ENCODE results near the gene C7. TPM values are rescaled to one million over a fixed set of nuclear protein-coding genes. Genes with fewer than 3 reads are reported as not detected.
A peak's percentile ranks its signal among the peaks of the same experiment; 100 is the strongest.
"Not testable (repeated sequence)": the region's sequence is repeated elsewhere in the genome, so short reads cannot be mapped to it uniquely, and the experiment has no call there.

C7 gene
- total and polyA plus RNA-seq, 4 donors = 16.0 to 412 (median 177) TPM

- no peak overlapping the region for H3K4me3 ChIP-seq (ENCODE audit: low read length in 2 of 2)
- H3K27me3 ChIP-seq (ENCODE audit: control insufficient read depth in 1 of 2, insufficient read depth in 2 of 2, low read length in 1 of 2) = no peaks in the 10 kb centered on the region
- H3K4me1 ChIP-seq (ENCODE audit: control insufficient read depth in 1 of 2, insufficient read depth in 2 of 2, low read length in 2 of 2) = no peaks in the 10 kb centered on the region
- 94 to 95% methylated on average over 6 of the region's 6 CpGs for WGBS, 2 donors
- DNase-seq (no peak), ATAC-seq (ENCODE audit: low FRiP score) (no peak)
- no peak overlapping the region for H3K27ac ChIP-seq (ENCODE audit: low read depth in 1 of 2, low read length in 2 of 2)
- intact Hi-C loops (cut with DNase I) = loop anchor here in 1 of 2 donors (5.0 to 10.0 kb wide), 2 partner anchors 40 to 1293 kb away; partner anchors contain the start of gene RPL37
- peaks cover 2% of the 10 kb centered on the region for H3K9me3 ChIP-seq (ENCODE audit: control insufficient read depth, low read length)
- no peaks in the 10 kb centered on the region for H3K36me3 ChIP-seq (ENCODE audit: control insufficient read depth in 1 of 2, insufficient read depth in 2 of 2, low read length in 1 of 2)
These were observed 31.8 kb upstream of the C7 start for GRCh38 chr5:40877371-40877988.

GRCh38 chr5:40879163-40879942 lies 29.9 kb upstream of the C7 start:
- no peak for ATAC-seq (ENCODE audit: low FRiP score)
- Histone ChIP-seq H3K27ac (ENCODE audit: low read depth in 1 of 2, low read length in 2 of 2) (no peak overlapping the region), H3K36me3 (ENCODE audit: control insufficient read depth in 1 of 2, insufficient read depth in 2 of 2, low read length in 1 of 2) (no peaks in the 10 kb centered on the region), H3K27me3 (ENCODE audit: control insufficient read depth in 1 of 2, insufficient read depth in 2 of 2, low read length in 1 of 2) (no peaks in the 10 kb centered on the region), H3K9me3 (ENCODE audit: control insufficient read depth, low read length) (peaks cover 2% of the 10 kb centered on the region), H3K4me3 (ENCODE audit: low read length in 2 of 2) (no peak overlapping the region), H3K4me1 (ENCODE audit: control insufficient read depth in 1 of 2, insufficient read depth in 2 of 2, low read length in 2 of 2) (no peaks in the 10 kb centered on the region)
- 25 to 26% methylated on average over 10 of the region's 10 CpGs for WGBS, 2 donors
- intact Hi-C loops (cut with DNase I) = loop anchor here in 1 of 2 donors (5.0 to 10.0 kb wide), 2 partner anchors 42 to 1295 kb away; partner anchors contain the start of gene RPL37
- no peak for DNase-seq

- peaks cover 0 to 1% of the 10 kb centered on the region in 2 donors for H3K27me3 ChIP-seq (ENCODE audit: control insufficient read depth in 1 of 2, insufficient read depth in 2 of 2, low read length in 1 of 2)
- DNase-seq = no peak
- 90 to 93% methylated on average over 4 of the region's 4 CpGs for WGBS, 2 donors
These were observed 27.0 kb upstream of the C7 start for GRCh38 chr5:40882291-40882690.

GRCh38 chr5:40883051-40883450 lies 26.2 kb upstream of the C7 start:
- ATAC-seq (ENCODE audit: low FRiP score); intact Hi-C loops (cut with DNase I); H3K27ac ChIP-seq (ENCODE audit: low read depth in 1 of 2, low read length in 2 of 2); H3K4me1 ChIP-seq (ENCODE audit: control insufficient read depth in 1 of 2, insufficient read depth in 2 of 2, low read length in 2 of 2); H3K27me3 ChIP-seq (ENCODE audit: control insufficient read depth in 1 of 2, insufficient read depth in 2 of 2, low read length in 1 of 2); H3K9me3 ChIP-seq (ENCODE audit: control insufficient read depth, low read length); H3K4me3 ChIP-seq (ENCODE audit: low read length in 2 of 2); DNase-seq; H3K36me3 ChIP-seq (ENCODE audit: control insufficient read depth in 1 of 2, insufficient read depth in 2 of 2, low read length in 1 of 2): not testable (repeated sequence)
- WGBS, 2 donors = 12 to 30% methylated on average over 1 of the region's 1 CpG

More at GRCh38 chr5:40882291-40882690, 27.0 kb upstream of the C7 start:
- Histone ChIP-seq H3K27ac (ENCODE audit: low read depth in 1 of 2, low read length in 2 of 2) (no peak overlapping the region), H3K4me3 (ENCODE audit: low read length in 2 of 2) (no peak overlapping the region), H3K9me3 (ENCODE audit: control insufficient read depth, low read length) (peaks cover 2% of the 10 kb centered on the region), H3K4me1 (ENCODE audit: control insufficient read depth in 1 of 2, insufficient read depth in 2 of 2, low read length in 2 of 2) (no peaks in the 10 kb centered on the region), H3K36me3 (ENCODE audit: control insufficient read depth in 1 of 2, insufficient read depth in 2 of 2, low read length in 1 of 2) (no peaks in the 10 kb centered on the region)
- intact Hi-C loops (cut with DNase I) = no loop called here
- ATAC-seq (ENCODE audit: low FRiP score) = no peak

DNA sequence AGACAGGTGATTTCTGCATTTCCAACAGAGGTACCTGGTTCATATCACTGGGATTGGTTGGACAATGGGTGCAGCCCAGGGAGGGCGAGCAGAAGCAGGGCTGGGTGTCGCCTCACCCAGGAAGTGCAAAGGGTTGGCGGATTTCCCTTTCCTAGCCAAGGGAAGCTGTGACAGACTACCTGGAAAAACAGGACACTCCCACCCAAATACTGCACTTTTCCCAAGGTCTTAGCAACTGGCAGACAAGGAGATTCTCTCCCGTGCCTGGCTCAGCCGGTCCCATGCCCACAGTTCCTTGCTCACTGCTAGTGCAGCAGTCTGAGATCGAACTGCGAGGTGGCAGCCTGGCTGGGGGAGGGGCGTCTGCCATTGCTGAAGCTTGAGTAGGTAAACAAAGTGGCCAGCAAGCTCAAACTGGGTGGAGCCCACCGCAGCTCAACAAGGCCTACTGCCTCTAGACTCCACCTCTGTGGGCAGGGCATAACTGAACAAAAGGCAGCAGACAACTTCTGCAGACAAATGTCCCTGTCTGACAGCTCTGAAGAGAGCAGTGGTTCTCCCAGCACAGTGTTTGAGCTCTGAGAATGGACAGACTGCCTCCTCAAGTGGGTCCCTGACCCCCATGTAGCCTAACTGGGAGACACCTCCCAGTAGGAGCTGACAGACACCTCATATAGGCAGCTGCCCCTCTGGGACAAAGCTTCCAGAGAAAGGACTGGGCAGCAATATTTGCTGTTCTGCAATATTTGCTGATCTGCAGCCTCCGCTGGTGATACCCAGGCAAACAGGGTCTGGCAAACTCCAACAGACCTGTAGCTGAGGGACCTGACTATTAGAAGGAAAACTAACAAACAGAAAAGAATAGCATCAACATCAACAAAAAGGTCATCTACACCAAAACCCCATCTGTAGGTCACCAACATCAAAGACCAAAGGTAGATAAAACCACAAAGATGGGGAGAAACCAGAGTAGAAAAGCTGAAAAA lies 13.6 kb upstream of the C7 start:
- intact Hi-C loops (cut with DNase I); H3K4me1 ChIP-seq (ENCODE audit: control insufficient read depth in 1 of 2, insufficient read depth in 2 of 2, low read length in 2 of 2); H3K27ac ChIP-seq (ENCODE audit: low read depth in 1 of 2, low read length in 2 of 2); ATAC-seq (ENCODE audit: low FRiP score); H3K36me3 ChIP-seq (ENCODE audit: control insufficient read depth in 1 of 2, insufficient read depth in 2 of 2, low read length in 1 of 2); DNase-seq; H3K9me3 ChIP-seq (ENCODE audit: control insufficient read depth, low read length); H3K27me3 ChIP-seq (ENCODE audit: control insufficient read depth in 1 of 2, insufficient read depth in 2 of 2, low read length in 1 of 2); H3K4me3 ChIP-seq (ENCODE audit: low read length in 2 of 2): not testable (repeated sequence)
- 58 to 65% methylated on average over 10 of the region's 10 CpGs for WGBS, 2 donors

GRCh38 chr5:40904205-40904993 lies 4.9 kb upstream of the C7 start:
- peak in 1 of 2 donors; percentile 63 for DNase-seq
- 20 to 22% methylated on average over 7 of the region's 7 CpGs for WGBS, 2 donors
- peak; percentile 90 for ATAC-seq (ENCODE audit: low FRiP score)
- H3K27ac ChIP-seq (ENCODE audit: low read depth in 1 of 2, low read length in 2 of 2) = no peak overlapping the region
- H3K36me3 ChIP-seq (ENCODE audit: control insufficient read depth in 1 of 2, insufficient read depth in 2 of 2, low read length in 1 of 2) = no peaks in the 10 kb centered on the region
- no peak overlapping the region for H3K4me3 ChIP-seq (ENCODE audit: low read length in 2 of 2)
- intact Hi-C loops (cut with DNase I) = loop anchor here (5.0 to 10.0 kb wide), 4 partner anchors 370 to 938 kb away; no protein-coding TSS in a partner anchor
- no peaks in the 10 kb centered on the region for H3K9me3 ChIP-seq (ENCODE audit: control insufficient read depth, low read length)
- no peaks in the 10 kb centered on the region for H3K27me3 ChIP-seq (ENCODE audit: control insufficient read depth in 1 of 2, insufficient read depth in 2 of 2, low read length in 1 of 2)
- H3K4me1 ChIP-seq (ENCODE audit: control insufficient read depth in 1 of 2, insufficient read depth in 2 of 2, low read length in 2 of 2) = no peaks in the 10 kb centered on the region

- 54 to 57% methylated on average over 2 of the region's 2 CpGs for WGBS, 2 donors
- peak; percentile 20 for ATAC-seq (ENCODE audit: low FRiP score)
These were observed 4.3 kb upstream of the C7 start for GRCh38 chr5:40904994-40905306.

GRCh38 chr5:40906351-40906751 lies 2.9 kb upstream of the C7 start:
- Histone ChIP-seq H3K4me1 (ENCODE audit: control insufficient read depth in 1 of 2, insufficient read depth in 2 of 2, low read length in 2 of 2) (no peaks in the 10 kb centered on the region), H3K27ac (ENCODE audit: low read depth in 1 of 2, low read length in 2 of 2) (no peak overlapping the region), H3K27me3 (ENCODE audit: control insufficient read depth in 1 of 2, insufficient read depth in 2 of 2, low read length in 1 of 2) (no peaks in the 10 kb centered on the region), H3K9me3 (ENCODE audit: control insufficient read depth, low read length) (no peaks in the 10 kb centered on the region), H3K36me3 (ENCODE audit: control insufficient read depth in 1 of 2, insufficient read depth in 2 of 2, low read length in 1 of 2) (no peaks in the 10 kb centered on the region), H3K4me3 (ENCODE audit: low read length in 2 of 2) (no peak overlapping the region)
- no peak for ATAC-seq (ENCODE audit: low FRiP score)
- no peak for DNase-seq
- WGBS, 2 donors = 92 to 96% methylated on average over 1 of the region's 1 CpG
- intact Hi-C loops (cut with DNase I) = loop anchor here (5.0 to 10.0 kb wide), 4 partner anchors 368 to 936 kb away; no protein-coding TSS in a partner anchor

More at GRCh38 chr5:40904994-40905306, 4.3 kb upstream of the C7 start:
- Histone ChIP-seq H3K4me3 (ENCODE audit: low read length in 2 of 2) (no peak overlapping the region), H3K4me1 (ENCODE audit: control insufficient read depth in 1 of 2, insufficient read depth in 2 of 2, low read length in 2 of 2) (no peaks in the 10 kb centered on the region), H3K36me3 (ENCODE audit: control insufficient read depth in 1 of 2, insufficient read depth in 2 of 2, low read length in 1 of 2) (no peaks in the 10 kb centered on the region), H3K9me3 (ENCODE audit: control insufficient read depth, low read length) (no peaks in the 10 kb centered on the region), H3K27ac (ENCODE audit: low read depth in 1 of 2, low read length in 2 of 2) (no peak overlapping the region), H3K27me3 (ENCODE audit: control insufficient read depth in 1 of 2, insufficient read depth in 2 of 2, low read length in 1 of 2) (no peaks in the 10 kb centered on the region)
- intact Hi-C loops (cut with DNase I) = loop anchor here (5.0 to 10.0 kb wide), 4 partner anchors 370 to 937 kb away; no protein-coding TSS in a partner anchor
- DNase-seq = no peak
